Epithelial cell of alveolus of lung (primary cell): Measurements from ENCODE around the gene OR1M1. TPM values are rescaled to one million over a fixed set of nuclear protein-coding genes. Genes with fewer than 3 reads are reported as not detected.

Experiments
- total RNA-seq: library from RNA; depleted of rRNA; stranded (reverse); fragments of >200 nt; gene quantifications from 2 replicates; pipeline ENCODE4 v1.2.1, GENCODE V29; 2015

Gene OR1M1
- not detected in 2 replicates for total RNA-seq

GRCh38 chr19:9086761-9087160 is at the start of gene OR1M1:
TSS of gene OR1M1 (plus strand) at chr19:9087061. CDS start at chr19:9093245, 6,184 bp downstream.

GRCh38 chr19:9107375-9107774 is 20.5 kb downstream of the OR1M1 start, which contains the start of gene OR7G2:
TSS of gene OR7G2 (minus strand) at chr19:9107475. CDS start at chr19:9103243, 4,232 bp downstream.

GRCh38 chr19:9115307-9115813 is 28.5 kb downstream of the OR1M1 start, which contains the start of gene OR7G1:
TSS of gene OR7G1 (minus strand) at chr19:9115763. CDS start at chr19:9115763, 0 bp downstream.

GRCh38 chr19:9126900-9127405 is 40.1 kb downstream of the OR1M1 start, which contains the start of gene OR7G3:
TSS of gene OR7G3 (minus strand) at chr19:9126950. CDS start at chr19:9126950, 0 bp downstream.

GRCh38 chr19:9140159-9140874 is 53.5 kb downstream of the OR1M1 start, which contains the start of gene ZNF317:
TSS of gene ZNF317 (plus strand) at chr19:9140397. CDS start at chr19:9156017, 15,620 bp downstream.

Other genes starting within 250 kb of the OR1M1 start
- under 0.01 TPM in 1 of 2 replicates, not detected in the other for gene MUC16, start 76.7 kb upstream of the OR1M1 start, total RNA-seq
- gene OR7G2, start 20.4 kb downstream of the OR1M1 start, total RNA-seq, result not detected in 2 replicates
- not detected in 2 replicates for gene OR7G1, start 28.7 kb downstream of the OR1M1 start, total RNA-seq
- not detected in 2 replicates for gene OR7G3, start 39.9 kb downstream of the OR1M1 start, total RNA-seq
- gene ZNF317, start 53.3 kb downstream of the OR1M1 start, total RNA-seq, result 14.2 and 25.9 TPM in 2 replicates
- under 0.01 TPM in 1 of 2 replicates, not detected in the other for gene OR7D2, start 91.9 kb downstream of the OR1M1 start, total RNA-seq
- under 0.01 TPM in 1 of 2 replicates, not detected in the other for gene OR7D4, start 132.5 kb downstream of the OR1M1 start, total RNA-seq
- not detected in 2 replicates for gene OR7E24, start 163.9 kb downstream of the OR1M1 start, total RNA-seq
- 12.0 and 12.6 TPM in 2 replicates for gene ZNF699, start 222.8 kb downstream of the OR1M1 start, total RNA-seq
- gene ZNF559, start 237.1 kb downstream of the OR1M1 start, total RNA-seq, result 8.4 and 26.2 TPM in 2 replicates